Fibroblast of lung (primary cell): Measurements from ENCODE around the gene FOXK2.

Source experiments
- CTCF ChIP-seq, 2 donors: IDR thresholded peaks in 1 of 2; conservative IDR thresholded peaks in 1 of 2; 1 replicate in 1 of 2; 2 replicates in 1 of 2; pipeline ENCODE4 v1.5.1; 2011 to 2012; ENCODE audit warnings: low read length in 2 of 2, control low read depth in 1 of 2, inconsistent platforms in 1 of 2, low read depth in 1 of 2, mild to moderate bottlenecking in 1 of 2
- EZH2 ChIP-seq: IDR thresholded peaks from 2 replicates; pipeline ENCODE4 v1.5.1; 2012; ENCODE audit warnings: low read length, control low read depth, mild to moderate bottlenecking; ENCODE audit errors: missing control alignments

DNA sequence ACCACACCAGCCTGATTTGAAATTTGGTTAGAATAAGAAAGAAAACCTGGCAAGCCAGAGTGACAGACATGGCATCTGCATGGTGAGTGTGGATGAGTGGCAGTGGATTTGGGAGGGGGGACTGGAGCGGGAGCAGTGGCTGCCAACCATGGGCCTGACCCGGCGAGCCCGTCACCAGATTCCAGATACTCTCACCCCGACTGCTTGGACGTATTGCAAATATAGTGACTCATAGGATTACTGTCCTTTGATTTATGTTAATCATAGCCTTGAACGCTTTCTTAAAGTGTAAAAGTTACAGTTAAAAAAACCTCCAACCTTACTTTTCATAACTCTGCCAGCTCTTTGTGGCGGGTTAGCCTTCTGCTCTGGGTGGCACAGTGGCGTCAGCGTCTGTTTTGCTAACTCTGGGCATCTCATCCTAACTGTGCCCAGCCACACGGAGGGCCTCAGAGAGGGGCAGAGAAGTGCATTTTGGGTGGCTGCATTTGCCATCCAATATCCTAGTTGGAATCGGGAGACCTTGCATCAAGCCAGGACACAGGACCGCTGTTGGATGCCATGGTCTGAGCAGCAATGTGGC is 26.8 kb upstream of the FOXK2 start:
- TF ChIP-seq CTCF (conservative IDR thresholded peaks at IDR 0.05 in 1 of 2, IDR thresholded peaks at IDR 0.05 in 1 of 2; ENCODE audit: low read depth in 1 of 2, low read length in 2 of 2) (no peak), EZH2 (no peak)
